ENCODE results near the gene ACTL6B. TPM values are rescaled to one million over a fixed set of nuclear protein-coding genes. Genes with fewer than 3 reads are reported as not detected.

ACTL6B gene
- total and polyA plus RNA-seq, 9 of the 15 experiments (the other 6 are each of a cell fraction or from before 2014, with no cell fraction given): not detected

DNA sequence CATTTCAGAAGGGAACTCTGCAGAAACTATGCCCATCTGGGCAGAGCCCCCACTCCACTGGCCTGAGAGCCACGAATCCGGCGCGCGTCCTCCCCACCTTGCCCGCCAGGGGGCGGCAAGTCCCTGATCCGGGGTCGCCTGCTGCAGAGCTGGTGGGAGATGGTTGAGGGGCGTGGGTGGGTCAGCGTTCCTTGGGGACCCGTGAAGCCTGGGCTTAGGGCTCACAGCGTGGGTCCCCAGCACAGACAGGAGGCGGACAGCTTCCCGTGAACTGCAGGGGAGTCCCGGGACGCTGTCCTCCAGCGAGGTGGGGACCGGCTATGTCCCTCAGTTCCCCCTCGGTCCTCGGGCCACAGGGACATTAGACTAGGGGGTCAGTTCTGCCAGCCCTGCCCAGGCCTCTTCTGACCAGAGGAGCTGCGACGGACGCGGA, 49.1 kb upstream of the ACTL6B start (continued):
- TF ChIP-seq, protein P1, sequence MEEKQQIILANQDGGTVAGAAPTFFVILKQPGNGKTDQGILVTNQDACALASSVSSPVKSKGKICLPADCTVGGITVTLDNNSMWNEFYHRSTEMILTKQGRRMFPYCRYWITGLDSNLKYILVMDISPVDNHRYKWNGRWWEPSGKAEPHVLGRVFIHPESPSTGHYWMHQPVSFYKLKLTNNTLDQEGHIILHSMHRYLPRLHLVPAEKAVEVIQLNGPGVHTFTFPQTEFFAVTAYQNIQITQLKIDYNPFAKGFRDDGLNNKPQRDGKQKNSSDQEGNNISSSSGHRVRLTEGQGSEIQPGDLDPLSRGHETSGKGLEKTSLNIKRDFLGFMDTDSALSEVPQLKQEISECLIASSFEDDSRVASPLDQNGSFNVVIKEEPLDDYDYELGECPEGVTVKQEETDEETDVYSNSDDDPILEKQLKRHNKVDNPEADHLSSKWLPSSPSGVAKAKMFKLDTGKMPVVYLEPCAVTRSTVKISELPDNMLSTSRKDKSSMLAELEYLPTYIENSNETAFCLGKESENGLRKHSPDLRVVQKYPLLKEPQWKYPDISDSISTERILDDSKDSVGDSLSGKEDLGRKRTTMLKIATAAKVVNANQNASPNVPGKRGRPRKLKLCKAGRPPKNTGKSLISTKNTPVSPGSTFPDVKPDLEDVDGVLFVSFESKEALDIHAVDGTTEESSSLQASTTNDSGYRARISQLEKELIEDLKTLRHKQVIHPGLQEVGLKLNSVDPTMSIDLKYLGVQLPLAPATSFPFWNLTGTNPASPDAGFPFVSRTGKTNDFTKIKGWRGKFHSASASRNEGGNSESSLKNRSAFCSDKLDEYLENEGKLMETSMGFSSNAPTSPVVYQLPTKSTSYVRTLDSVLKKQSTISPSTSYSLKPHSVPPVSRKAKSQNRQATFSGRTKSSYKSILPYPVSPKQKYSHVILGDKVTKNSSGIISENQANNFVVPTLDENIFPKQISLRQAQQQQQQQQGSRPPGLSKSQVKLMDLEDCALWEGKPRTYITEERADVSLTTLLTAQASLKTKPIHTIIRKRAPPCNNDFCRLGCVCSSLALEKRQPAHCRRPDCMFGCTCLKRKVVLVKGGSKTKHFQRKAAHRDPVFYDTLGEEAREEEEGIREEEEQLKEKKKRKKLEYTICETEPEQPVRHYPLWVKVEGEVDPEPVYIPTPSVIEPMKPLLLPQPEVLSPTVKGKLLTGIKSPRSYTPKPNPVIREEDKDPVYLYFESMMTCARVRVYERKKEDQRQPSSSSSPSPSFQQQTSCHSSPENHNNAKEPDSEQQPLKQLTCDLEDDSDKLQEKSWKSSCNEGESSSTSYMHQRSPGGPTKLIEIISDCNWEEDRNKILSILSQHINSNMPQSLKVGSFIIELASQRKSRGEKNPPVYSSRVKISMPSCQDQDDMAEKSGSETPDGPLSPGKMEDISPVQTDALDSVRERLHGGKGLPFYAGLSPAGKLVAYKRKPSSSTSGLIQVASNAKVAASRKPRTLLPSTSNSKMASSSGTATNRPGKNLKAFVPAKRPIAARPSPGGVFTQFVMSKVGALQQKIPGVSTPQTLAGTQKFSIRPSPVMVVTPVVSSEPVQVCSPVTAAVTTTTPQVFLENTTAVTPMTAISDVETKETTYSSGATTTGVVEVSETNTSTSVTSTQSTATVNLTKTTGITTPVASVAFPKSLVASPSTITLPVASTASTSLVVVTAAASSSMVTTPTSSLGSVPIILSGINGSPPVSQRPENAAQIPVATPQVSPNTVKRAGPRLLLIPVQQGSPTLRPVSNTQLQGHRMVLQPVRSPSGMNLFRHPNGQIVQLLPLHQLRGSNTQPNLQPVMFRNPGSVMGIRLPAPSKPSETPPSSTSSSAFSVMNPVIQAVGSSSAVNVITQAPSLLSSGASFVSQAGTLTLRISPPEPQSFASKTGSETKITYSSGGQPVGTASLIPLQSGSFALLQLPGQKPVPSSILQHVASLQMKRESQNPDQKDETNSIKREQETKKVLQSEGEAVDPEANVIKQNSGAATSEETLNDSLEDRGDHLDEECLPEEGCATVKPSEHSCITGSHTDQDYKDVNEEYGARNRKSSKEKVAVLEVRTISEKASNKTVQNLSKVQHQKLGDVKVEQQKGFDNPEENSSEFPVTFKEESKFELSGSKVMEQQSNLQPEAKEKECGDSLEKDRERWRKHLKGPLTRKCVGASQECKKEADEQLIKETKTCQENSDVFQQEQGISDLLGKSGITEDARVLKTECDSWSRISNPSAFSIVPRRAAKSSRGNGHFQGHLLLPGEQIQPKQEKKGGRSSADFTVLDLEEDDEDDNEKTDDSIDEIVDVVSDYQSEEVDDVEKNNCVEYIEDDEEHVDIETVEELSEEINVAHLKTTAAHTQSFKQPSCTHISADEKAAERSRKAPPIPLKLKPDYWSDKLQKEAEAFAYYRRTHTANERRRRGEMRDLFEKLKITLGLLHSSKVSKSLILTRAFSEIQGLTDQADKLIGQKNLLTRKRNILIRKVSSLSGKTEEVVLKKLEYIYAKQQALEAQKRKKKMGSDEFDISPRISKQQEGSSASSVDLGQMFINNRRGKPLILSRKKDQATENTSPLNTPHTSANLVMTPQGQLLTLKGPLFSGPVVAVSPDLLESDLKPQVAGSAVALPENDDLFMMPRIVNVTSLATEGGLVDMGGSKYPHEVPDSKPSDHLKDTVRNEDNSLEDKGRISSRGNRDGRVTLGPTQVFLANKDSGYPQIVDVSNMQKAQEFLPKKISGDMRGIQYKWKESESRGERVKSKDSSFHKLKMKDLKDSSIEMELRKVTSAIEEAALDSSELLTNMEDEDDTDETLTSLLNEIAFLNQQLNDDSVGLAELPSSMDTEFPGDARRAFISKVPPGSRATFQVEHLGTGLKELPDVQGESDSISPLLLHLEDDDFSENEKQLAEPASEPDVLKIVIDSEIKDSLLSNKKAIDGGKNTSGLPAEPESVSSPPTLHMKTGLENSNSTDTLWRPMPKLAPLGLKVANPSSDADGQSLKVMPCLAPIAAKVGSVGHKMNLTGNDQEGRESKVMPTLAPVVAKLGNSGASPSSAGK (IDR thresholded peaks at IDR 0.05): no peak
- TF ChIP-seq BCOR (IDR thresholded peaks at IDR 0.05): peak; percentile 68
- no peak for TF ChIP-seq ZNF77 (CRISPR knock-in tag; IDR thresholded peaks at IDR 0.05)
- no peak for TF ChIP-seq BACH1 (tag; IDR thresholded peaks at IDR 0.05)
- TF ChIP-seq CEBPG (CRISPR knock-in tag; IDR thresholded peaks at IDR 0.05): no peak
- no peak for TF ChIP-seq CEBPG (tag; conservative IDR thresholded peaks at IDR 0.05 in 1 of 2, IDR thresholded peaks at IDR 0.05 in 1 of 2)
- peak; percentile 38; the same call in 1 of the 2 replicates for TF ChIP-seq ZNF589 (CRISPR knock-in tag; IDR thresholded peaks at IDR 0.05; ENCODE audit: low read depth)
- TF ChIP-seq, protein P2, sequence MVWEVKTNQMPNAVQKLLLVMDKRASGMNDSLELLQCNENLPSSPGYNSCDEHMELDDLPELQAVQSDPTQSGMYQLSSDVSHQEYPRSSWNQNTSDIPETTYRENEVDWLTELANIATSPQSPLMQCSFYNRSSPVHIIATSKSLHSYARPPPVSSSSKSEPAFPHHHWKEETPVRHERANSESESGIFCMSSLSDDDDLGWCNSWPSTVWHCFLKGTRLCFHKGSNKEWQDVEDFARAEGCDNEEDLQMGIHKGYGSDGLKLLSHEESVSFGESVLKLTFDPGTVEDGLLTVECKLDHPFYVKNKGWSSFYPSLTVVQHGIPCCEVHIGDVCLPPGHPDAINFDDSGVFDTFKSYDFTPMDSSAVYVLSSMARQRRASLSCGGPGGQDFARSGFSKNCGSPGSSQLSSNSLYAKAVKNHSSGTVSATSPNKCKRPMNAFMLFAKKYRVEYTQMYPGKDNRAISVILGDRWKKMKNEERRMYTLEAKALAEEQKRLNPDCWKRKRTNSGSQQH (CRISPR knock-in tag; IDR thresholded peaks at IDR 0.05): 0 out of 2 replicates have a peak, but pooled peaks have one; percentile 80
- TF ChIP-seq DIDO1 (tag; IDR thresholded peaks at IDR 0.05; ENCODE audit: low read depth): no peak
- no peak for TF ChIP-seq PYGO2 (tag; IDR thresholded peaks at IDR 0.05)
- peak; percentile 90 for TF ChIP-seq SAP30 (IDR thresholded peaks at IDR 0.05; ENCODE audit: borderline replicate concordance, insufficient read depth, low read depth, low read length, poor library complexity, severe bottlenecking)
- peak; percentile 72 to 85 for TF ChIP-seq RAD21 (CRISPR knock-in tag; conservative IDR thresholded peaks at IDR 0.05 in 1 of 2, IDR thresholded peaks at IDR 0.05 in 1 of 2)
- peak; percentile 39 for TF ChIP-seq RBBP5 (IDR thresholded peaks at IDR 0.05; ENCODE audit: borderline replicate concordance, insufficient read depth, low read length, poor library complexity, severe bottlenecking)
- TF ChIP-seq ZNF24 (IDR thresholded peaks at IDR 0.05): no peak
- no peak for TF ChIP-seq NR3C1 (CRISPR knock-in tag; IDR thresholded peaks at IDR 0.05)
- no peak for TF ChIP-seq TCF3 (CRISPR knock-in tag; IDR thresholded peaks at IDR 0.05)

All from K562 (cell line).